HUDEP-2 (cell line): ENCODE measurements around the gene SERBP1.
"Not testable (repeated sequence)": the region's sequence is repeated elsewhere in the genome, so short reads cannot be mapped to it uniquely, and the experiment has no call there.

Experiments
- DNase-seq, 76 experiments: peaks; one replicate each; lab custom pipeline; 2025; ENCODE audit not compliant: unreplicated experiment in 76 of 76; lab: John Stamatoyannopoulos, UW

SERBP1 gene

DNA sequence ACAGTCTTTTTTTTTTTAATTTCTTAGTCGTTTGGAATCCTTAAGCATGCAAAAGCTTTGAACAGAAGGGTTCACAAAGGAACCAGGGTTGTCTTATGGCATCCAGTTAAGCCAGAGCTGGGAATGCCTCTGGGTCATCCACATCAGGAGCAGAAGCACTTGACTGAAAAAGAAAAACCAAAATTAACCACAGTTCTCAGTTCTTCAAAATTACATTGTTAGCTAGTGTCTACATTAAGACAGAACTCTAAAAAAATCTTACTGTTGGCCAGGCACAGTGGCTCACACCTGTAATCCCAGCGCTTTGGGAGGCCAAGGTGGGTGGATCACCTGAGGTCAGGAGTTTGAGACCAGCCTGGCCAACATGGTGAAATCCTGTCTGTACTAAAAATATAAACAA, 17.1 kb downstream of the SERBP1 start:
- not testable (repeated sequence) for DNase-seq

DNA sequence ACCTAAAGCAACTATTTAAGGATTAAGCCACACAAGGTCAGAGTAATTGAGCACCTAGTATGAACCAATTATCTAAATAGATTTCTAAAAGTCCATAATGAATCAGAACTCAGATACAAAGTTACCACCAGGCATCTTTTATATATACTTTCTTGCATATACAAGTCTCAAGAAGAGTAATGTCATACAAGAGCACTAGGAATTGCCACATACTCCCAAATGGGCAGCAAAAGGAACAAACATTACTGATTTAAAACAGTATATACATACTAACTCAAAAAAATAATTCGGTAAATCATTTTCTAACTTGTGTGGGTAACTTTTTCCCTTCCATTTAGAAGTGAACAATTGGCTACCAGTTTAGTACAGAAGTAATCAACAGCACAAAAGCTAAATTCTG, 22.1 kb downstream of the SERBP1 start:
- DNase-seq: no peak

GRCh38 chr1:67407498-67407897, 22.7 kb downstream of the SERBP1 start:
- no peak for DNase-seq

GRCh38 chr1:67405473-67406245, 24.5 kb downstream of the SERBP1 start:
- no peak for DNase-seq

- no peak for DNase-seq
Measured at GRCh38 chr1:67404212-67404620, 26.0 kb downstream of the SERBP1 start.

GRCh38 chr1:67401443-67401842, 28.8 kb downstream of the SERBP1 start:
- DNase-seq: no peak

DNA sequence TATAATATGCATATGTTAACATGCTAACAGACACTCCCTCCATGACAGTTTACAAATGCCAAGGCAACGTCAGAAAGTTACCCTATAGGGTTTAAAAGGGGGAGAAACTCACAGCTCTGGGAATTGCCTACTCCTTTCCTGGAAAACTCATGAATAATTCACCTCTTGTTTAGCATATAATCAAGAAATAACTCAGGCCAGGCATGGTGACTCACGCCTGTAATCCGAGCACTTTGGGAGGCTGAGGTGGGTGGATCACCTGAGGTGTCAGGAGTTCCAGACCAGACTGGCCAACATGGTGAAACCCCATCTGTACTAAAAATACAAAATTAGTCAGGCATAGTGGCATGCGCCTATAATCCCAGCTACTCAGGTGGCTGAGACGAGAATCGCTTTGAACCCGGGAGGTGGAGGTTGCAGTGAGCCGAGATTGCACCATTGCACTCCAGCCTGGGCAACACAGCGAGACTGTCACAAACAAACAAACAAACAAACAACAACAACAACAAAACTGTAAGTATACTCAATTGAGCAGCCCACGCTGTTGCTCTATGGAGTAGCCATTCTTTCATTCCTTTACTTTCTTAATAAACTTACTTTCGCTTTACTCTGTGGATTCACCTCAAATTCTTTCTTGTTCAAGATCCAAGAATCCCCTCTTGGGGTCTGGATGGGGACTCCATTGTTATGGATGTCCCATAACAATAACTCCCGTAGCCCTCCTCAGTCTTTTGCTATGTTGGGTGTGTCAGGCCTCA, 30.0 kb downstream of the SERBP1 start:
- DNase-seq: not testable (repeated sequence)

GRCh38 chr1:67399199-67399993, 30.8 kb downstream of the SERBP1 start:
- no peak for DNase-seq

DNA sequence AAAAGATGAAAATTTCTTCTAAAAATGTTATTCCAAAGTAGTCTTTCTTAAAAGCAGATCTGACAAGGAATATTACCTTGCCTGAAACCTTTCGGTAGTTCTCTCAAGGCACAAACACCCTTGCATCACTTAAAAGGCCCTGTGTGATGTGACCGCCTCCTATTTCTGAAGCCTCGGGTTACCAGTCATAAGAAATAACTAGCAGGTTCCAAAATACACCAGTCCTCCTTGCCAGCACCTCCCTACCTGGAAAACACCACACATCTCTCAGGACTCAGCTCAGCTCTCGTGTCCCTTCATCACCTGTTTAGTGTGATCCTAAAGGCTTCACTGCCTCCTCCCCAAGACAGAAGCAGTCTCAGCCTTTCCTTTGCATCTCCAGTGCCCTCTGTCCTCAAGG, 35.7 kb downstream of the SERBP1 start:
- DNase-seq: no peak

DNA sequence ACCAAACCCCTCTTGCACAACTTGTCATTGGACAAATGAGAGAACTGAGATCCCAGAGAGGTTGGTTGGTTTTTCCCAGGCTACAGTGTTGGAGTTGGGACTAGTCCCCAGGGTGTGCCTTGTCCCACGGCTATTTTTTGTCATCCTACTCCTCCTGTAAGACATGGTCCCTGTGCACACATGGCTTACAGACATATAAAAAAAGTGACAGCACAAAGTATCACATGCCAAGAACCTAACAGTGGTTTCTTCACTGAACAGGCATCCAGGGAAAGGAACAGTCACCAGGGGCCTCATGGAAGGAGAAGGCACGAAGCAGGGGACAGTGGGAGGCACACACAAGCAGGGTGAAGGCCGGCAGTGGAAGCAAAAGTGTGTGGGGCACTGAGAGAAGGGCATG, 36.5 kb downstream of the SERBP1 start:
- no peak for DNase-seq

DNA sequence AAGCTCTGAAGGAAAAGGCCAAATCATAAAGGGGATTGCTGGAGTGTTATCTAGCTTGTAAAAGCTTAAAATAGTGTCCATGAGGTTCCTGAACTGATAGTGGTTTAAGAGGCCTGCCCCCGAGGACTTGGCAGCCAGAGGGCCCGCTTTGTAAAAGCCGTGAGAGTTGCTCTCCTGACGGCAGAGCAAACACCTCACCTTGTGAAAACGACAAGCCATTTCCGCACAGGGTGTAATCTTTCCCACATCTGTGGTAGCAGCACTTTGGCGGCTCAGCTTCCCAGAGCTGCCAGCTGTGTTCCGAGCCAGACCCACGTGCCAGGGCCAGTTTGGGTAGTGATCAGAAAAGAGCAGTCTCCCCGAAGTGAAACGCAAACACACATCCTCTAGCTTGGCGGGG, 37.0 kb downstream of the SERBP1 start:
- no peak for DNase-seq

DNA sequence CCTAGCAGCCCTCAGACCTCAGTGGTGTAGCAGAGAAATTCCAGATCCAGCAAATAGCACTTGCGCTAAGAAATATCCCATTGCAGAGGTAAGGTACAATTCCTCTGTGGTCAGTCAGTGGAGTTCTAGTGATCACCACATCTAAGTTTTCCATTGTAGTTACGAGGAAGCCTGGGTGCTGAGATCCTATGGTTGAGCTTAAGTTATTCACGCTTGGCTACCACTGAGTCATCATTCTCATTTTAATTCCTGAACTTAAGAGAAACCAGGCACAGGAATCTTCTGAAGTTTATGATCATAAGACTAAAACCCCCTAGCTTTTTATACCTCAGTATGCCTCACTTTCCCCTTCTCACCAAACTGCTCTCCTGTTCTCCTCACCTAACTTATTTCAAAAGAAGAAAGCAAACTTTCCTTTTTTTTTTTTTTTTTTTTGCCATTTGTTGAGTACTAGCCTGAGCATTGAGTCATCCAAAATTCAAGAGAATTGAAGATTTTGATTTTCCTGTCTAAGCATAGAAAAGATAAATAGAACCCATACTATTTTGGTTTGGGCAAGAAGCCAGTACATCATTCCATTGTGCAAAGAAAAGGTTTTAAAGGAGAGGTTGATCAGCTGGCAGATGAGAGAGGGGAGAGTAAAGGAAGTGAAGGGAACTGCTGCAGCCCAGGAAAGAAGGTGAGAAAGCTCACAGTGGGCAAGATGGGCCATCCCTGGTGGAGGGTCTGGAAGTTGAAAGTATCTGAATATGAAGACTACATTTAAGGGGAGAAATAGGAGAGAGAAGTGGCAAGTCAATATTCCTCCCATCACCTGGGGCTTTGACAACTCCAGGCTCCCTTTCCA, 39.9 kb downstream of the SERBP1 start:
- DNase-seq: no peak

DNA sequence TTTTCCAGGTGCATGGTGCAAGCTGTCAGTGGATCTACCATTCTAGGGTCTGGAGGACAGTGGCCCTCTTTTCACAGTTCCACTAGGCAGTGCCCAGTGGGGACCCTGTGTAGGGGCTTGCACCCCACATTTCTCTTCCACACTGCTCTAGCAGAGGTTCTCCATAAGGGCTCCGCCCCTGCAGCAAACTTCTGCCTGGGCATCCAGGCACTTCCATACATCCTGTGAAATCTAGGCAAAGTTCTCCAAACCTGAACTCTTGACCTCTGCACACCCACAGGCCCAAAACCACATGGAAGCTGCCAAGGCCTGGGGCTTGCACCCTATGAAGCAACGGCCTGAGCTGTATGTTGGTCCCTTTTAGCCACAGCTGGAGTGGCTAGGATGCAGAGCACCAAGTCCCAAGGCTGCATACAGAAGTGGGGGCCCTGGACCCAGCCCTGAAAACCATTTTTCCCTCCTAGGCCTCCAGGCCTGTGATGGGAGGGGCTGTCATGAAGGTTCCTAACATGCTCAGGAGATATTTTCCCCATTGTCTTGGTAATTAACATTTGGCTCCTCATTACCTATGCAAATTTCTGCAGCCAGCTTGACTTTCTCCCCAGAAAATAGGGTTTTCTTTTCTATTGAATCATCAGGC, 46.1 kb downstream of the SERBP1 start:
- no peak for DNase-seq

GRCh38 chr1:67382292-67382691, 47.9 kb downstream of the SERBP1 start:
- DNase-seq: no peak

DNA sequence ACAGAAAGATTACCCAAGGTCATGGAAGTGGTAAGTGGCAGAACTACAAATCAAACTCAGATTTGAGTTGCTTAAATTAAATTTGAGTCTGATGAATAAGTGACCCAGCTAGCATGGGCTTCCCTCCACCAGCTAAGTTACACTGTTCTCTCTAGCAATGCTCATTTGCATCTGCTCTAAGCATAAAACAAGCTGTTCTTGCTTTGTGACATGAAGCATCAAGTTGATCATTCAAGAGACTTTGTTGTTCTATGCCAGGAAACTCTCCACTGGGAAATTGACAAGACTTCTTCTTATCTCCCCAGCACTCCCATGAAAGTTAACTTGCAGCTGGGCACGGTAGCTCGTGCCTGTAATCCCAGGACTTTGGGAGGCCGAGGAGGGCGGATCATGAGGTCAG, 49.0 kb downstream of the SERBP1 start:
- DNase-seq: no peak

GRCh38 chr1:67377253-67377652, 52.9 kb downstream of the SERBP1 start:
- DNase-seq: no peak

GRCh38 chr1:67376381-67376780, 53.8 kb downstream of the SERBP1 start:
- DNase-seq: peak in 4 of 76 experiments; percentile 3 to 28 (median 14)

DNA sequence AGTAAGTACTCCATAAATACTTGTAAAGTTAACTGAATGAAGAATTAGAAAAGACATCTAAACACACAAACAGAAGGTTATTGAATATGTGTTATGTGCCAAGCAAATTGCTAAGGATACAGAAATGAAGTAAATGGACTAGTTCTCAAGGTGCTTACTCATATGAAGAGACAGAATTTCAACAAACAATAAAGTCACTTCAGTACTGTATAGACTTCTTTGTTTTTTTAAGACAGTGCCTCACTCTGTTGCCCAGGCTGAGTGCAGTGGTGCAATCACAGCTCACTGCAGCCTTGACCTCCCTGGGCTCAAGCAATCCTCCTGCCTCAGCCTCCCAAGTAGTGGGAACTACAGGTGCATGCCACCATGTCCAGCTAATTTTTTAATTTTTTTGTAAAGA, 57.3 kb downstream of the SERBP1 start:
- no peak for DNase-seq

GRCh38 chr1:67372136-67372535, 58.1 kb downstream of the SERBP1 start:
- DNase-seq: no peak

- no peak for DNase-seq
Measured at GRCh38 chr1:67371681-67372080, 58.5 kb downstream of the SERBP1 start.
